H9 (cell line): Measurements from ENCODE around the gene HEPN1. TPM values are rescaled to one million over a fixed set of nuclear protein-coding genes. Genes with fewer than 3 reads are reported as not detected.

ENCODE experiments used
- DNase-seq: peaks from one replicate; pipeline ENCODE4 v3.0.0-alpha.2; 2017
- H2AFZ ChIP-seq: one replicate; pipeline ENCODE4 v1.6.1; 2013; ENCODE audit warnings: mild to moderate bottlenecking, low read length, control low read depth, moderate library complexity
- H2AK5ac ChIP-seq: 2 replicates; pipeline ENCODE4 v1.6.1; 2013; ENCODE audit warnings: low read length, control low read depth, mixed read lengths; ENCODE audit not compliant: insufficient read length
- H2BK120ac ChIP-seq: one replicate; pipeline ENCODE4 v1.6.1; 2013; ENCODE audit warnings: low read depth, mild to moderate bottlenecking, low read length, control low read depth, inconsistent platforms; ENCODE audit not compliant: poor library complexity, severe bottlenecking
- H2BK12ac ChIP-seq: 2 replicates; pipeline ENCODE4 v1.6.1; 2013; ENCODE audit warnings: low read length, control low read depth, mixed read lengths, low read depth; ENCODE audit not compliant: insufficient read length
- H2BK15ac ChIP-seq: 2 replicates; pipeline ENCODE4 v1.6.1; 2013; ENCODE audit warnings: low read depth, low read length, control low read depth
- H2BK20ac ChIP-seq: one replicate; pipeline ENCODE4 v1.6.1; 2013; ENCODE audit warnings: low read depth, mild to moderate bottlenecking, low read length, control low read depth, inconsistent platforms; ENCODE audit not compliant: poor library complexity, severe bottlenecking
- H2BK5ac ChIP-seq: 2 replicates; pipeline ENCODE4 v1.6.1; 2013; ENCODE audit warnings: low read length, control low read depth, mixed read lengths; ENCODE audit not compliant: insufficient read length
- H3K14ac ChIP-seq: 2 replicates; pipeline ENCODE4 v1.6.1; 2013; ENCODE audit warnings: low read length, control low read depth; ENCODE audit not compliant: insufficient read depth
- H3K18ac ChIP-seq: 2 replicates; pipeline ENCODE4 v1.6.1; 2013; ENCODE audit warnings: low read depth, mild to moderate bottlenecking, mixed read lengths, low read length, control low read depth; ENCODE audit not compliant: insufficient read length
- H3K23ac ChIP-seq: 2 replicates; pipeline ENCODE4 v1.6.1; 2013; ENCODE audit warnings: low read length, control low read depth, mixed read lengths, low read depth; ENCODE audit not compliant: insufficient read length
- H3K23me2 ChIP-seq: 2 replicates; pipeline ENCODE4 v1.6.1; 2013; ENCODE audit warnings: low read depth, mild to moderate bottlenecking, mixed read lengths, low read length, control low read depth; ENCODE audit not compliant: insufficient read length, poor library complexity, severe bottlenecking
- H3K27ac ChIP-seq: 2 replicates; pipeline ENCODE4 v1.5.1; 2013; ENCODE audit warnings: low read length, control low read depth, mixed read lengths, low read depth; ENCODE audit not compliant: insufficient read length
- H3K27me3 ChIP-seq: 2 replicates; pipeline ENCODE4 v1.6.1; 2013; ENCODE audit warnings: low read length, control low read depth, inconsistent platforms; ENCODE audit not compliant: insufficient read depth
- H3K4ac ChIP-seq: 2 replicates; pipeline ENCODE4 v1.6.1; 2013; ENCODE audit warnings: low read depth, mild to moderate bottlenecking, control low read depth, inconsistent platforms, low read length, moderate library complexity
- H3K4me1 ChIP-seq: 2 replicates; pipeline ENCODE4 v1.6.1; 2013; ENCODE audit warnings: low read length, control low read depth, inconsistent platforms; ENCODE audit not compliant: insufficient read depth
- H3K4me2 ChIP-seq: 2 replicates; pipeline ENCODE4 v1.6.1; 2013; ENCODE audit warnings: low read length, control low read depth, mixed read lengths; ENCODE audit not compliant: insufficient read length, insufficient read depth
- H3K56ac ChIP-seq: 2 replicates; pipeline ENCODE4 v1.6.1; 2013; ENCODE audit warnings: low read depth, mild to moderate bottlenecking, mixed read lengths, low read length, control low read depth; ENCODE audit not compliant: insufficient read length
- H3K79me1 ChIP-seq: 2 replicates; pipeline ENCODE4 v1.6.1; 2013; ENCODE audit warnings: low read depth, mild to moderate bottlenecking, moderate library complexity, low read length, control low read depth, inconsistent platforms; ENCODE audit not compliant: insufficient read depth, poor library complexity, severe bottlenecking
- H3K79me2 ChIP-seq: 2 replicates; pipeline ENCODE4 v1.6.1; 2013; ENCODE audit warnings: low read length, control low read depth, inconsistent platforms; ENCODE audit not compliant: insufficient read depth
- H3K9ac ChIP-seq: 2 replicates; pipeline ENCODE4 v1.6.1; 2013; ENCODE audit warnings: low read length, control low read depth, mixed read lengths; ENCODE audit not compliant: insufficient read length; ENCODE audit errors: extremely low read depth
- H3K9me3 ChIP-seq: one replicate; pipeline ENCODE4 v1.6.1; 2013; ENCODE audit warnings: low read depth, low read length, inconsistent platforms; ENCODE audit not compliant: control insufficient read depth
- H3T11ph ChIP-seq: one replicate; pipeline ENCODE4 v1.6.1; 2013; ENCODE audit warnings: mild to moderate bottlenecking, low read length, control low read depth, inconsistent platforms
- H4K20me1 ChIP-seq: one replicate; pipeline ENCODE4 v1.6.1; 2013; ENCODE audit not compliant: control insufficient read depth, insufficient read length, insufficient read depth
- H4K5ac ChIP-seq: 2 replicates; pipeline ENCODE4 v1.6.1; 2013; ENCODE audit warnings: low read depth, mild to moderate bottlenecking, mixed read lengths, low read length, control low read depth; ENCODE audit not compliant: insufficient read length
- H4K8ac ChIP-seq: replicated peaks from 2 replicates; pipeline ENCODE4 v1.6.1; 2013; ENCODE audit warnings: low read length, control low read depth, mixed read lengths, low read depth; ENCODE audit not compliant: insufficient read length
- H4K91ac ChIP-seq: 2 replicates; pipeline ENCODE4 v1.6.1; 2013; ENCODE audit warnings: low read depth, mild to moderate bottlenecking, moderate library complexity, mixed read lengths, low read length, control low read depth; ENCODE audit not compliant: insufficient read length
- H3K27ac Mint-ChIP-seq, 3 experiments: 2 replicates in 2 of 3; 3 replicates in 1 of 3; pipeline ENCODE4 v1.8.0; 2020 to 2021; ENCODE audit warnings: mixed read lengths in 3 of 3, mild to moderate bottlenecking in 1 of 3, moderate library complexity in 1 of 3
- H3K27me3 Mint-ChIP-seq: 2 replicates; pipeline ENCODE4 v1.8.0; 2021; ENCODE audit warnings: low read depth, mild to moderate bottlenecking, moderate library complexity, mixed read lengths
- H3K36me3 Mint-ChIP-seq, 3 experiments: 2 replicates in 2 of 3; 3 replicates in 1 of 3; pipeline ENCODE4 v1.8.0; 2020 to 2021; ENCODE audit warnings: low read depth in 3 of 3, mixed read lengths in 3 of 3; ENCODE audit not compliant: insufficient read depth in 1 of 3
- H3K4me1 Mint-ChIP-seq, 2 experiments: 2 replicates each; pipeline ENCODE4 v1.8.0; 2020; ENCODE audit warnings: mixed read lengths in 2 of 2
- H3K4me3 Mint-ChIP-seq, 2 experiments: 2 replicates in 1 of 2; 3 replicates in 1 of 2; pipeline ENCODE4 v1.8.0; 2020 to 2021; ENCODE audit warnings: mild to moderate bottlenecking in 2 of 2, mixed read lengths in 2 of 2, moderate library complexity in 1 of 2
- H3K9me3 Mint-ChIP-seq, 2 experiments: 2 replicates in 1 of 2; 3 replicates in 1 of 2; pipeline ENCODE4 v1.8.0; 2020; ENCODE audit warnings: mild to moderate bottlenecking in 2 of 2, mixed read lengths in 2 of 2, moderate library complexity in 1 of 2
- CTCF ChIP-seq: fragments of 200-600 bp; sonication (generic); conservative IDR thresholded peaks from 3 replicates; pipeline ENCODE4 v1.8.0; 2021; ENCODE audit warnings: antibody characterized with exemption, mild to moderate bottlenecking
- WGBS: extraction: QIAGEN DNeasy Blood & Tissue Kit; methylation state at CpG from one replicate; pipeline ENCODE4 v1.1.7; 2013; ENCODE audit warnings: missing lambda C conversion rate, low lambda C conversion rate, mixed read lengths; ENCODE audit not compliant: insufficient read length; ENCODE audit errors: extremely low coverage; 5-methylcytosine and 5-hydroxymethylcytosine counted together
- total RNA-seq: library from RNA; stranded (reverse); gene quantifications from 2 replicates; pipeline ENCODE4 v1.2.1, GENCODE V29; 2021

Gene HEPN1
- total RNA-seq, 1 experiment from 2014 or later: not detected

DNA sequence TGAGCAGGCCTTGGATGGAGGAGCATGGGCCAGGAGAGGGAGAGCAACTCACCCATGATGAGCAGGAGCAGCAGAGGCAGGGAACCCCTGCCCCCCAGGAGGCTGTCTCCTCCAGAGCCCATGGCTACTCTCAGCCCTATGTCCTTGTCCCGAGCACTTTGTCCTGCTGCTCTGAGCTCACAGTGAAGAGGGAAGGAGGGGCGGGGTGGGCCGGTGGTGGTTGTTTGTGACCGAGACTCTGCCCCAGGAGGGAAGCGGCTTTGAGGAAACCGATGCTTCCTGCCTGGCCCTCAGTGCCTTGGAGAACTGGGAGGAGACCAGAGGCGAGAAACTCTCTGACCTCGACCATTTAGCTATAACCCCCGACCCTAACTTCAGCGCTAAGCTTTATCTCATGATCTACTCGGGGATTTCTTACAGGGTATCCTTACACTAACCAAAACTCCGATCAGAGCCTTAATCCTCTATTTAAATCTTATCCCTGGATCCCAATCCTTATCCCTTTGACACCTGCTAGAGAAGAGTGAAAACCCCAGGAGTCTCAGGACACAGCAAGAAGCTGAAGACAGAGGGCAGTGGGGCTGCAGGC, 21.3 kb upstream of the HEPN1 start, which contains the start of gene ROBO4:
TSS of gene ROBO4 (minus strand) at position 192 of the 589 bp plus-strand sequence. CDS start at position 122, 70 bp downstream.
- Histone ChIP-seq H2BK120ac (no peak within 1 kb of the TSS), H3K4ac (no peak within 1 kb of the TSS), H2AFZ (no peak within 1 kb of the TSS), H2BK12ac (no peak within 1 kb of the TSS), H2BK15ac (no peak within 1 kb of the TSS), H3K23ac (no peak within 1 kb of the TSS), H4K20me1 (no peaks in the 10 kb centered on the region), H2AK5ac (no peak within 1 kb of the TSS), H4K8ac (no peak within 1 kb of the TSS), H3K27ac (no peak within 1 kb of the TSS), H4K91ac (no peak within 1 kb of the TSS), H3K27me3 (no peaks in the 10 kb centered on the region; the same call in 1 of the 2 replicates), H3K56ac (no peak within 1 kb of the TSS), H3K9ac (no peak within 1 kb of the TSS), H3K9me3 (no peaks in the 10 kb centered on the region), H3K4me1 (peaks cover 4% of the 10 kb centered on the region; the same call in 1 of the 2 replicates), H3K14ac (no peak within 1 kb of the TSS; the same call in 1 of the 2 replicates), H3K18ac (no peak within 1 kb of the TSS), H3T11ph (no peak within 1 kb of the TSS), H2BK5ac (no peak within 1 kb of the TSS), H3K79me2 (no peaks in the 10 kb centered on the region), H3K79me1 (no peaks in the 10 kb centered on the region), H3K4me2 (no peak within 1 kb of the TSS), H2BK20ac (no peak within 1 kb of the TSS), H4K5ac (no peak within 1 kb of the TSS), H3K23me2 (no peaks in the 10 kb centered on the region)
- peak; percentile 33 for DNase-seq
- no peaks in the 10 kb centered on the region for H3K36me3 Mint-ChIP-seq
- peaks cover 16 to 17% of the 10 kb centered on the region in 2 experiments for H3K4me1 Mint-ChIP-seq
- no peaks in the 10 kb centered on the region for H3K9me3 Mint-ChIP-seq
- H3K4me3 Mint-ChIP-seq: no peak within 1 kb of the TSS
- TF ChIP-seq CTCF: no peak
- H3K27ac Mint-ChIP-seq: no peak within 1 kb of the TSS; a peak in 2 of 7 replicates
- peaks cover 19% of the 10 kb centered on the region for H3K27me3 Mint-ChIP-seq
- WGBS: no CpG with 5 or more reads among the region's 12 CpGs
